ENCODE measurements around the gene MPHOSPH10. TPM values are rescaled to one million over a fixed set of nuclear protein-coding genes. Genes with fewer than 3 reads are reported as not detected.

Gene MPHOSPH10
- total RNA-seq, 1 donor from 2014 or later, result 25.9 TPM

GRCh38 chr2:71133603-71134002 is 3.2 kb downstream of the MPHOSPH10 start:
- no peak overlapping the region for H3K4me3 ChIP-seq (ENCODE audit: low read depth, low read length)
- DNase-seq (ENCODE audit: low read depth), result no peak
- no peak for TF ChIP-seq CTCF (IDR thresholded peaks at IDR 0.05; ENCODE audit: insufficient read depth, low read length, poor library complexity, severe bottlenecking)

GRCh38 chr2:71136174-71136573 is 5.7 kb downstream of the MPHOSPH10 start:
- H3K36me3 ChIP-seq (ENCODE audit: control insufficient read depth, insufficient read depth, low read length), result no peaks in the 10 kb centered on the region
- DNase-seq (ENCODE audit: low read depth), result no peak
- no peak overlapping the region for H3K4me3 ChIP-seq (ENCODE audit: low read depth, low read length)
- H3K27me3 ChIP-seq (ENCODE audit: control insufficient read depth, insufficient read depth, low read length), result no peaks in the 10 kb centered on the region
- no peak for TF ChIP-seq CTCF (IDR thresholded peaks at IDR 0.05; ENCODE audit: insufficient read depth, low read length, poor library complexity, severe bottlenecking)

More at GRCh38 chr2:71133603-71134002, 3.2 kb downstream of the MPHOSPH10 start:
- H3K36me3 ChIP-seq (ENCODE audit: control insufficient read depth, insufficient read depth, low read length), result no peaks in the 10 kb centered on the region
- no peaks in the 10 kb centered on the region for H3K27me3 ChIP-seq (ENCODE audit: control insufficient read depth, insufficient read depth, low read length)

- no peak for DNase-seq (ENCODE audit: low read depth)
- Histone ChIP-seq H3K4me3 (ENCODE audit: low read depth, low read length) (no peak overlapping the region), H3K36me3 (ENCODE audit: control insufficient read depth, insufficient read depth, low read length) (peaks cover 2% of the 10 kb centered on the region), H3K27me3 (ENCODE audit: control insufficient read depth, insufficient read depth, low read length) (no peaks in the 10 kb centered on the region)
- no peak for TF ChIP-seq CTCF (IDR thresholded peaks at IDR 0.05; ENCODE audit: insufficient read depth, low read length, poor library complexity, severe bottlenecking)
Observed at GRCh38 chr2:71143782-71144181, 13.3 kb downstream of the MPHOSPH10 start.

GRCh38 chr2:71148506-71149063 is 18.2 kb downstream of the MPHOSPH10 start:
- DNase-seq (ENCODE audit: low read depth), result no peak
- Histone ChIP-seq H3K36me3 (ENCODE audit: control insufficient read depth, insufficient read depth, low read length) (peaks cover 2% of the 10 kb centered on the region), H3K27me3 (ENCODE audit: control insufficient read depth, insufficient read depth, low read length) (no peaks in the 10 kb centered on the region), H3K4me3 (ENCODE audit: low read depth, low read length) (no peak overlapping the region)
- TF ChIP-seq CTCF (IDR thresholded peaks at IDR 0.05; ENCODE audit: insufficient read depth, low read length, poor library complexity, severe bottlenecking), result no peak

- no peak for DNase-seq (ENCODE audit: low read depth)
- Histone ChIP-seq H3K36me3 (ENCODE audit: control insufficient read depth, insufficient read depth, low read length) (peaks cover 2% of the 10 kb centered on the region), H3K4me3 (ENCODE audit: low read depth, low read length) (no peak overlapping the region), H3K27me3 (ENCODE audit: control insufficient read depth, insufficient read depth, low read length) (peaks cover 3% of the 10 kb centered on the region)
- TF ChIP-seq CTCF (IDR thresholded peaks at IDR 0.05; ENCODE audit: insufficient read depth, low read length, poor library complexity, severe bottlenecking), result no peak
Observed at GRCh38 chr2:71150082-71150816, 19.8 kb downstream of the MPHOSPH10 start.

All from kidney epithelial cell (primary cell).